ENCODE results near the gene PRUNE2.

Gene PRUNE2

GRCh38 chr9:76904661-76905457 is 1.1 kb downstream of the PRUNE2 start:
- Histone ChIP-seq H3K4me3 (ENCODE audit: low read depth in 1 of 2, low read length in 2 of 2) (no peak overlapping the region), H4K20me1 (ENCODE audit: insufficient read depth, low read length) (no peaks in the 10 kb centered on the region), H3K4me2 (ENCODE audit: insufficient read depth, low read length) (no peak overlapping the region), H3K27ac (ENCODE audit: low read length) (no peak overlapping the region), H3K27me3 (ENCODE audit: insufficient read depth, low read length, poor library complexity) (no peaks in the 10 kb centered on the region), H2AFZ (ENCODE audit: low read depth, low read length) (no peak overlapping the region), H3K9ac (ENCODE audit: low read depth, low read length) (no peak overlapping the region), H3K4me1 (ENCODE audit: insufficient read depth, low read length) (no peaks in the 10 kb centered on the region), H3K36me3 (ENCODE audit: insufficient read depth, low read length) (no peaks in the 10 kb centered on the region), H3K9me3 (ENCODE audit: insufficient read depth, low read length, severe bottlenecking) (no peaks in the 10 kb centered on the region), H3K79me2 (ENCODE audit: insufficient read depth, low read length) (no peaks in the 10 kb centered on the region)
- TF ChIP-seq, protein P1, sequence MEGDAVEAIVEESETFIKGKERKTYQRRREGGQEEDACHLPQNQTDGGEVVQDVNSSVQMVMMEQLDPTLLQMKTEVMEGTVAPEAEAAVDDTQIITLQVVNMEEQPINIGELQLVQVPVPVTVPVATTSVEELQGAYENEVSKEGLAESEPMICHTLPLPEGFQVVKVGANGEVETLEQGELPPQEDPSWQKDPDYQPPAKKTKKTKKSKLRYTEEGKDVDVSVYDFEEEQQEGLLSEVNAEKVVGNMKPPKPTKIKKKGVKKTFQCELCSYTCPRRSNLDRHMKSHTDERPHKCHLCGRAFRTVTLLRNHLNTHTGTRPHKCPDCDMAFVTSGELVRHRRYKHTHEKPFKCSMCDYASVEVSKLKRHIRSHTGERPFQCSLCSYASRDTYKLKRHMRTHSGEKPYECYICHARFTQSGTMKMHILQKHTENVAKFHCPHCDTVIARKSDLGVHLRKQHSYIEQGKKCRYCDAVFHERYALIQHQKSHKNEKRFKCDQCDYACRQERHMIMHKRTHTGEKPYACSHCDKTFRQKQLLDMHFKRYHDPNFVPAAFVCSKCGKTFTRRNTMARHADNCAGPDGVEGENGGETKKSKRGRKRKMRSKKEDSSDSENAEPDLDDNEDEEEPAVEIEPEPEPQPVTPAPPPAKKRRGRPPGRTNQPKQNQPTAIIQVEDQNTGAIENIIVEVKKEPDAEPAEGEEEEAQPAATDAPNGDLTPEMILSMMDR (IDR thresholded peaks at IDR 0.05; ENCODE audit: borderline replicate concordance, extremely low read depth, low read length, poor library complexity, severe bottlenecking), result no peak
- TF ChIP-seq EZH2 (IDR thresholded peaks at IDR 0.05; ENCODE audit: borderline replicate concordance, low read depth, low read length, severe bottlenecking), result no peak
- ATAC-seq (ENCODE audit: insufficient read depth, low read depth) (no peak), DNase-seq (no peak)

DNA sequence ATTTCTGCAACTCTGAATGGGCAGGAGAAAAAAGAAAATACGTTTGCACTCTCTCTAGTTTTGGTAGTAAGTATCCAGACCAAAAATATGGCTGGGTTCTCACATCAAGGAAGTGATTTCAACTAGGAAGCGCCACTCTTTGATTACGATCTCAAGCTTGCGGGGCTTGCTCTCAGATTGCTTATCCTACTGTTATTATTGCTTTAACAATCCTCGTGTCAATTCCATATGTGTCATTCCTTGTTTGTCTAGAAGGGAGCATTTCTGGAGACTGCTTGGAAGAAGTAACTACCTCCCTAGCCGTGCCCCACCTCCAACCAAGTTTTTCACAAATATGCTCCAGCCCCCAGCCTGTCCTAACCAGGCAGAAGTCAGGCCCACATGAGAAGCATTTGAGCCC is 3.5 kb downstream of the PRUNE2 start:
- Histone ChIP-seq H3K4me3 (ENCODE audit: low read depth in 1 of 2, low read length in 2 of 2) (no peak overlapping the region), H3K9ac (ENCODE audit: low read depth, low read length) (no peak overlapping the region), H3K27me3 (ENCODE audit: insufficient read depth, low read length, poor library complexity) (no peaks in the 10 kb centered on the region), H3K9me3 (ENCODE audit: insufficient read depth, low read length, severe bottlenecking) (no peaks in the 10 kb centered on the region), H3K4me2 (ENCODE audit: insufficient read depth, low read length) (no peak overlapping the region), H3K79me2 (ENCODE audit: insufficient read depth, low read length) (no peaks in the 10 kb centered on the region), H2AFZ (ENCODE audit: low read depth, low read length) (no peak overlapping the region), H3K27ac (ENCODE audit: low read length) (no peak overlapping the region), H4K20me1 (ENCODE audit: insufficient read depth, low read length) (no peaks in the 10 kb centered on the region), H3K36me3 (ENCODE audit: insufficient read depth, low read length) (no peaks in the 10 kb centered on the region), H3K4me1 (ENCODE audit: insufficient read depth, low read length) (no peaks in the 10 kb centered on the region)
- ATAC-seq (ENCODE audit: insufficient read depth, low read depth), result no peak
- TF ChIP-seq, protein P1 (IDR thresholded peaks at IDR 0.05; ENCODE audit: borderline replicate concordance, extremely low read depth, low read length, poor library complexity, severe bottlenecking), result no peak
- no peak for TF ChIP-seq EZH2 (IDR thresholded peaks at IDR 0.05; ENCODE audit: borderline replicate concordance, low read depth, low read length, severe bottlenecking)
- DNase-seq, result no peak

- ATAC-seq (ENCODE audit: insufficient read depth, low read depth) (no peak), DNase-seq (no peak)
- Histone ChIP-seq H3K4me2 (ENCODE audit: insufficient read depth, low read length) (no peak overlapping the region), H3K4me3 (ENCODE audit: low read depth in 1 of 2, low read length in 2 of 2) (no peak overlapping the region), H2AFZ (ENCODE audit: low read depth, low read length) (no peak overlapping the region), H3K36me3 (ENCODE audit: insufficient read depth, low read length) (no peaks in the 10 kb centered on the region), H3K27me3 (ENCODE audit: insufficient read depth, low read length, poor library complexity) (no peaks in the 10 kb centered on the region), H3K27ac (ENCODE audit: low read length) (no peak overlapping the region), H3K79me2 (ENCODE audit: insufficient read depth, low read length) (no peaks in the 10 kb centered on the region), H3K4me1 (ENCODE audit: insufficient read depth, low read length) (no peaks in the 10 kb centered on the region), H4K20me1 (ENCODE audit: insufficient read depth, low read length) (no peaks in the 10 kb centered on the region), H3K9me3 (ENCODE audit: insufficient read depth, low read length, severe bottlenecking) (no peaks in the 10 kb centered on the region), H3K9ac (ENCODE audit: low read depth, low read length) (no peak overlapping the region)
- TF ChIP-seq, protein P1 (IDR thresholded peaks at IDR 0.05; ENCODE audit: borderline replicate concordance, extremely low read depth, low read length, poor library complexity, severe bottlenecking), result no peak
- no peak for TF ChIP-seq EZH2 (IDR thresholded peaks at IDR 0.05; ENCODE audit: borderline replicate concordance, low read depth, low read length, severe bottlenecking)
Observed at GRCh38 chr9:76901801-76902200, 4.1 kb downstream of the PRUNE2 start.
